GM15510 (cell line): ENCODE measurements around the gene DNMT3L.

Experiments
- POLR2A ChIP-seq: IDR thresholded peaks from 3 replicates; pipeline ENCODE4 v1.6.1; 2011; ENCODE audit warnings: borderline replicate concordance; ENCODE audit not compliant: insufficient read length; ENCODE audit errors: extremely low read depth

The DNMT3L gene

DNA sequence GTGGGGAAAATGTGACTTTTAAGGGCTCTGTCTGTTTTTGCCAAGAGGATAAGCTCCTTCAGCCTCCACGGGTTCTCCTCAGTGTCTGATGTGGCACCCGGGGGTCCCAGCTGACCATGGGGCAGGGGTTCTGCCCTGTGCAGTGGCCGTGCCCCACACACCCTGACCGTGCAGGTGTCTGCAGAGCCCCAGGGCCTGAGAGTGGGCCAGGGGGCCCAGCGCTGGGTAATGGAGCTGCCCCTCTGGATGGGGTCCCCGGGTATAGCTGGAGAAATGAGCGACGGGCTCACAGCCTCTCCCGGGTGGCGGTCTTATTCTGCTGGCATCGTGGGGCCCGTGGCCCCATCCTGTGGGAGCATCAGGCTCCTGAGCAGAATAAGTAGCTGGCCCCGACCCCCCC is 35.2 kb upstream of the DNMT3L start:
- TF ChIP-seq POLR2A, result no peak

DNA sequence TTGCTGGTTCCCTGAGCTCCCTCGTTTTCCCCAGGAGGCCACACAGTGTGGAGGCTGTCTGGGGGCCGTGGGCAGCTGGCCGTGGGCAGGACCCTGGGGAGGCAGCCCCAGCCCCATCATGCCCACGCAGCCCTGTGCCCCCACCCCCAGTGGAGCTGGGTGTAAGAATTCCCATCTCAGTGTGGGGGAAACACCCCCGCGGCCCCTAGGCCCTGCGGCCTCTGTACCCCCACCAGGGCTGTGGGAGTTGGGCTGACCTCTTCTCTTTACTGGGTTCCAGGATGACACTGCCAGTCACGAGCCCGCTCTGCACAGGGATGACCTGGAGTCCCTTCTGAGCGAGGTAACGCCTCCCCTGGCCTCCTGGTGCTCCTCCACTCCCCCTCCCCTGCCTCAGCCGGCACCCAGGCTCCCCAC is 34.4 kb upstream of the DNMT3L start:
- TF ChIP-seq POLR2A, result no peak

DNA sequence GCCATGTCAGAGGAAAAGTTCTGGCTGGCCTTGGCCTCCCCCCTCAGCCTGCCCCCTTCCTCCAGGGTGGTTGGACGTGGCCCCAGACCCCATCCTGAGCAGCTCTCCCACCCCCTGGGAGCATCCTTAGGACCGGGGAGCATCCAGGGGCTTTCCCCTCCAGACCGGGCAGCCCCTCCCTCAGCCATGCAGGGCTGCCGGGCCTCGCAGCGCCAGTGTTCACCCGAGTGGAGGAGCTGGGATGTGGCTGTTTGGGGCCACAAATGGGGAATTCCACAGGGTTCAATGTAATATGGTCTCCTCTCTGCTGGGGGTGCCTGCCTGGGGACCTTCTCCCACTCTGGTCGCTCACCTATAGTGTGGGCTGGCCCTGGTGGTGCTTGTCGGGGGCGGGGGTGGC is 33.9 kb upstream of the DNMT3L start:
- TF ChIP-seq POLR2A, result no peak

DNA sequence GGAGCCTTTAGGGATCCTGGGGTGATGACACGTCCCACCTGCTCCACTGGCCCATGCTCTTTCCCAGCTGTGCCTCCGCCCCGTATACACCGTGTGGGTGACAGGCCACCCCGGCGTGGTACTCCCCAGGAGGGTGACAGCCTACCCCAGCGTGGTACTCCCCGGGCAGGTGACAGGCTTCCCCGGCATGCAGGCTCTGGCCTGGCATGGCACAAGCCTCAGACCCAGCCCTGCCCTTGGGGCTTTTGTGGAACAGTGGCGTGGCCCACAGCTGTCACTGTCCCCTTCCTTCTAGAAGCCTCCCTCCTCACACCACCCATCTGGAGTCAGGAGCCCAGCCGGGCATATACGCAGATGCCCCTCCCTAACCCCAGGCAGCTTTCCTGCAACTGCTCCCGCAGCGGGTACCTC is 33.5 kb upstream of the DNMT3L start:
- TF ChIP-seq POLR2A, result no peak

DNA sequence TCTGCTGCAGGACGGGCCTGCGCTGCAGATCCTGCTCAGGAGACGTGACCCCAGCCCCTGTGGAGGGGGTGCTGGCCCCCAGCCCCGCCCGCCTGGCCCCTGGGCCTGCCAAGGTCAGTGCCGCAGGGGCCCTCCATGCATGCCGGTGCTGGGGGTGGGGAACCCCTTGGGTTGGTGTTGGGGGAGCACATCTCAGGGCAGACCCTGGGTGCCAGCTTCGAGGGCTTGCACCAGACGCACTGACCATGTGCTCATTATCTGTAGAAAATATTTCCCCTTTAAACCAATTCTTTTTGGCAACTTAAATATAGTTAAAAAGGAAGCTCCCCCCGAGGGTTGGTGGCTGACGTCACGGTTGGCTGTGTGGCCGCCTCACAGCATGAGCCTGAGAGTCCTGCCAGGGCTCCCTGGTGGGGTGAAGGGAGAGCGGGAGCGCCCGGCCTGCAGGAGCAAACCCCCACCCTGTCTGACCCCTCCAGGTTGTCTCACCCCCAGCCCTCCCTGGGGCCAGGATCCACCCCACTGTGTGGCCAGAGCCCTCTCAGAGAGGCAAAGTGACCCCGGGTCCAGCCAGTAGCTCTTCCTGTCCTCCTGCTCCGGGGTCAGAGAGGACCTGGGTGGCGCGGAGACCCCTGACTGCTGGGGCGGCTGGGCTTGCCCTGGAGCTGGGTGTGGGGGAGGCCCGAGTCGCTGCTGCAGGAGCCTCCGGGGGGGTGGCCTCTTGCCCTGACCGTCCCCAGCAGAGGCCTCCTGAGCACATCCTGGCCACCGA is 32.9 kb upstream of the DNMT3L start:
- no peak for TF ChIP-seq POLR2A

DNA sequence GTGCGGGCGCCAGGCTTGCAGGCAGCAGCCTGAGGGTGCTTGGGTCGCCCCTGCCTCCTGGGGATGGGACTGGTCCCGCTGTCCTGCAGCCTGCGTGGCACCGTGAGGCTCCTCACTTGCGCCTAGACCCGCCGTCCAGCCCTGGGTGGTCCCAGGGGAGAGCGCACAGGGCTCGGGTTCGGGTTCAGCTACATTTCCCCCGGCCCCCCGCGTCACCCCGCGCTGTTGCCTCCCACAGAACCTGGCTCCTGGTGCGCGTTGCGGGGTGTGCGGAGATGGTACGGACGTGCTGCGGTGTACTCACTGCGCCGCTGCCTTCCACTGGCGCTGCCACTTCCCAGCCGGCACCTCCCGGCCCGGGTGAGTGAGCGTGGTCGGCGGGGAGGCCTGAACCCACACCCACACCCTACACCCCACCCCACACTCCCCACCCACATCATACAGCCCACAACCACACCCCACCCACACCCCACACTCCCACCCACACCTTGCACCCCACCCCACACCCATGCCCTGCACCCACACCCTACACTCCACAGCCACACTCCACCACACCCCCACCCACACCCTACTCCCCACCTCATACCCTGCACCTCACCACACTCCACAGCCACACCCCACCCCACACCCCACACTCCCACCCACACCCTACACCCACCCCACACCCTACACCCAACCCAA is 32.0 kb upstream of the DNMT3L start:
- TF ChIP-seq POLR2A, result no peak

DNA sequence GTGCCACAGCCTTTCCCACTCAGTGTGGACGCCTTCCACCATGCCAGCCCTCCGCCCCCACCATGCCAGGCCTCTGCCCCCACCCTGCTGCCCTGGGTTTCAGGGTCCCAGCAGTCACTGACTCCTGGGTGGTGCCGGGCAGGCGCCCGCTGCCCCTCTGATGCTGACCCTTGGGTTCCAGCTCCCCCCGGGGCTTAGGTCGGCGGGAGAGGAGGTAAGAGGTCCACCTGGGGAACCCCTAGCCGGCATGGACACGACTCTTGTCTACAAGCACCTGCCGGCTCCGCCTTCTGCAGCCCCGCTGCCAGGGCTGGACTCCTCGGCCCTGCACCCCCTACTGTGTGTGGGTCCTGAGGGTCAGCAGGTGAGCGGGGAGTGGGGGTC is 31.1 kb upstream of the DNMT3L start:
- no peak for TF ChIP-seq POLR2A

DNA sequence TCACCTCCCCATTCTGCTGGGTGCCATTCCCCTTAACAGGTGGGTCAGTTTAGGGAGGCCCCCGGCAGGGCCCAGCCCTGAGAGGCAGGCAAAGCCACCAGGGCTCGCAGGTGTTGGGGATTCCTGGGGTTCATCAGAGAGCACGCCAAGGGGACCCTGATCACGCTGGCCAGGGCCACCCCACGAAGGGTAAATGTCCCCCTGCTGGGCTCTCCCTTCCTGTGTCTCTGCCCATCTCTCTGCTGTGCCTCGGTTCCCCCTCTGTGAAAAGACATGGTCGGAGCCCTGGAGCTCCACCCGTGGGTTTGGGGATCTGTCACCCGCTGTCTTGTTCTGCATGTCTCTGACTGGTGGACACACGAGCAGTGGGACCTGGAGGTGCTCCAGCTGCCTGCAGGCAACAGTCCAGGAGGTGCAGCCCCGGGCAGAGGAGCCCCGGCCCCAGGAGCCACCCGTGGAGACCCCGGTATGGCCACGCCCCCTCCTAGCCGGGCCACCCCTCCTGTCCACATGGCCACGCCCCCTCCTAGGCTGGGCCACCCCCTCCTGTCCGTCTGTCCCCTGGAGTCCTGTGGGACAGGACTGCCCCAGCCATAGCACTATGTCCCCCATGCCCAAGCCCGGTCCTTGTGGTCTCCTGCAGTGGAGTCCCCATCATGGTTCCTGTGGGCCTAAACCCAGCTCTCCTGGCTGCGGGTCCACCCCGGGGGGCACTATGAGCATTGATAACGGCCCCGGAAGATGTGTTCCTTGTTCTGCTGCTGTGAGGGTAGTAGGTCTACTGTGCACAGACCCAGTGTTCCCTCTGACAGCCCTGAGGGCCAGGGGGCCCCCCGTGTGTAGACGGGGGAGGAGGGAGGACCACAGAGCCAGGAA is 30.5 kb upstream of the DNMT3L start:
- no peak for TF ChIP-seq POLR2A

DNA sequence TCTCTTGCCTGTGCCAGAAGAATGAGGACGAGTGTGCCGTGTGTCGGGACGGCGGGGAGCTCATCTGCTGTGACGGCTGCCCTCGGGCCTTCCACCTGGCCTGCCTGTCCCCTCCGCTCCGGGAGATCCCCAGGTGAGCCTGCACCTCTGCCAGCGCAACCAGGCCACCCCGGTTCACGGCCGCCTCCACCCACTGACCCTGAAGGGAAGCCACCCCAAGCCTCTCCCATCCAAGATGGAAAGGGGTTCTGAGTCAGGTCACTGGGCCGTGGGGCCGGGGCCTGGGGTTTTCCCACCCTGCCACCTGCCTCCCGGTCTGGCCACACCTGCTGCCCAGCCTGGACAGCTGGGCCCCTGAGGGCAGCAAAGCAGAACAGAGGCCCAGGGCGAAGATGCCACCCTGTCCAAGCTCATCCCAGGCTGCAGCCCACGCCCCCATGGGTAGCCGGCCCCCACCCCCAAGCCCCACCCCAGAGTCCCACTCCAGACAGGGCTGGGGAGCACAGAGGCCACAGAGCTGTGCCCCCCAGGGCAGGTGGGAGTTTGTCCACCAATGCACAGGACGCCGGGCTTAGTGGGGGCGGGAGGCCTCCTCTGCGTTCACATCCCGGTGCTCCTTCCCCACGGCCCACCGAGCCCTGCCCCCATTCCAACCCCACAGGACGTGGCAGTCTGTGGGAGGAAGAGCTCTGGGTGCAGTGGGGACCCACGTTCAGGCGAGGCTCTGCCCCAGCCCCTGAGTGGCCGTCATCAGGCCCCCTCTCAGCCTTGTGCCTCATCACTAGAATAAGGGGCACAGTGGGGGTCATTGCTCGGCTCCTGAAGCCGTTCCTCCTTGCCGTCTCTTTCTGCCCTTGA is 29.6 kb upstream of the DNMT3L start:
- TF ChIP-seq POLR2A, result no peak

DNA sequence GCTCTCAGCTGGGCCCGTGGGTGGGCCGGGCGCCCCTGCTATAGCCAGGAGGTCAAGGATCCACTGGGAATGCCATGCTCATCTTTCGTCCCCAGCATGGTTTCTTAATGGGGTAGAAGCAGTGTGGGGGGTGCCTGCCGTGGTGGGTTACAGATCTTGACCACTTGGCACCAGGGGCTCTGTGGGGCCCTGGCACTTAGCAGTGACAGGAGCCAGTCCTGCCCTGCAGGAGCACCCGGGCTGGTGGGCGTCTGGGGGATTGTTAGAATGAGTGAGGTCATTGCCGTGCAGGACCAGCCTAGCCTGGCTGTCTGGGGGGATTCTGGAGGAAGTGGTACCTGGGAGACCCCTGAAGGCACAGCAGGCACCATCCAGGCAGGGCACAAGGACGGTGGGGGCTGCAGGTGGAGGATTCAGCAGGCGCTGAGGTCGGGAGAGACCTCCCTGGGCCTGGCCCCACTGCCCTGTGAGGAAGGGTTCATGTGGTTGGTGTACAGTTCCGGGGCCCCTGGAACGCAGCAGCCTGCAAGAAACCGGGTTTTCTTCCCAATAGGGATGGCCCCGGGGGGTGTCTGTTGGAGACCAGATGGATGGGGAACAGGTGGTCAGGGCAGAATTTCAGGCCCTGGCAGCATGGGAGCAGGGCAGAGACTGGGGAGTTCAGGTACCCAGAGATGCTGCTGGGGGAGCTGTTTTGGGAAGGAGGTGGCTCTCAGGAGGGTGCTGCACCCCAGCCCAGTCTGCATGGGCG is 28.8 kb upstream of the DNMT3L start:
- TF ChIP-seq POLR2A, result no peak

DNA sequence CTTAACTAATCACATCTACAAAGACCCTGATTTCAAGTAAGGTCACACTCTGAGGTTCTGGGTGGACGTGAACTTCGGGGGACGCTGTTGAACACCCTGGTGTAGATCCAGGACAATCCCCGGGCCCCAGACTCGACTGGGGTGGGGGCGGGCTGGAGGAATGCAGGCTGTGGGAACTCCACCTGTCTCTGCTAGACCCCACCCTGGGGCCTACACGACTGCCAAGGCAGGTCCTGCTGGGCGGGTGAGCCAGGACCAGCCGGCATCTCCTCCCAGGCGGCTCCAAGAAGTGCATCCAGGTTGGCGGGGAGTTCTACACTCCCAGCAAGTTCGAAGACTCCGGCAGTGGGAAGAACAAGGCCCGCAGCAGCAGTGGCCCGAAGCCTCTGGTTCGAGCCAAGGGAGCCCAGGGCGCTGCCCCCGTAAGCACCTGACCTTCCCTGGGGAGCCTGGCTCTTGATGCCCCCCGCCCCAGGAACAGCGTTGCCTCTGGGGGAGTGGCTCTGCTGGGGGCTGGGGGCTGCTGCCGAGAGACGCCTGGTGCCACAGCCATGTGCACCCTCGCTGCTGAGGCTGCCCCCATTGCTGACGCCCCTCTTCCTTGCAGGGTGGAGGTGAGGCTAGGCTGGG is 27.8 kb upstream of the DNMT3L start:
- TF ChIP-seq POLR2A, result no peak

DNA sequence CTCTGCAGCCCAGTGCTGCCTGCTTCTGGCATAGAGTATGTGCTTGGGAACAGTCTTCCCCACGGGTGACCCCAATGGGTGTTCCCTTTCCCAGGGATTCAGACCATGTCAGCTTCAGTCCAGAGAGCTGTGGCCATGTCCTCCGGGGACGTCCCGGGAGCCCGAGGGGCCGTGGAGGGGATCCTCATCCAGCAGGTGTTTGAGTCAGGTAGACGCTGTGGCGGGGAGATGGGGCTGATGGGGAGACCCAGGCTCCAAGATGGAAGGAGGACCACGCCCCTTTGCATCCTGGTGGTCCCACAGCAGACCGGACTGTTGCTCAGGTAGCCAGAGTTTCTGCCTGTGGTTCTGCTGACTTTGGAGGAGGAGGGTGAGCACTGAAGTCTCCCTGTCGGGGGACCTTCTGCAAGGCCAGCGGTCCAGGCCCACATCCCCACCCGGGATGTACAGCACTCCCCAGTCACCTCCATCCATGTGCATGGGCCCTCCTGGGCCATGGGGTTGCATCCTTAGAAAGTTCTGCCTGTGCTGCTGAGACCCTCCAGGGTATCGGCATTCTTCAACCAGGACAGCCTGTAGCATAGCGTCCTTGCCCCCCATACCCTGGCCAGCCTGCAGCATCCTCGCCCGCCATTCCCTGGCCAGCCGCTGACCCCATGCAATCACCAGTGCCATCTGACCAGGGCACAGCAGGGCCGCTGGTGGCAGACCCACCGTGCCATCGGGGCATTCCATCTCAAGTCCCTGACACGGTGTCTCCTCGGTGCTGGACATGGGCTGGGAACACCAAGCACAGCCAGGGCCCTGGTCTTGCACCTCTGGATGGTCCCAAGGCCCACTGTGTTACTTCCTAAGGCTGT is 26.8 kb upstream of the DNMT3L start:
- no peak for TF ChIP-seq POLR2A
